Measurements from ENCODE around the gene C19orf73.
A peak's percentile ranks its signal among the peaks of the same experiment; 100 is the strongest.

Gene C19orf73, protein sequence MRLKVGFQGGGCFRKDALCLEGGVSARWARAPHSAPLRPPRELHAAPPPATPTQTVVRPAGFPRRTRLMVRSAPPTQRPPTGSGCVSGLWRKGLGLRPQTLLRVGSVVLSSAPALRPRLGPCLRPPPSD

DNA sequence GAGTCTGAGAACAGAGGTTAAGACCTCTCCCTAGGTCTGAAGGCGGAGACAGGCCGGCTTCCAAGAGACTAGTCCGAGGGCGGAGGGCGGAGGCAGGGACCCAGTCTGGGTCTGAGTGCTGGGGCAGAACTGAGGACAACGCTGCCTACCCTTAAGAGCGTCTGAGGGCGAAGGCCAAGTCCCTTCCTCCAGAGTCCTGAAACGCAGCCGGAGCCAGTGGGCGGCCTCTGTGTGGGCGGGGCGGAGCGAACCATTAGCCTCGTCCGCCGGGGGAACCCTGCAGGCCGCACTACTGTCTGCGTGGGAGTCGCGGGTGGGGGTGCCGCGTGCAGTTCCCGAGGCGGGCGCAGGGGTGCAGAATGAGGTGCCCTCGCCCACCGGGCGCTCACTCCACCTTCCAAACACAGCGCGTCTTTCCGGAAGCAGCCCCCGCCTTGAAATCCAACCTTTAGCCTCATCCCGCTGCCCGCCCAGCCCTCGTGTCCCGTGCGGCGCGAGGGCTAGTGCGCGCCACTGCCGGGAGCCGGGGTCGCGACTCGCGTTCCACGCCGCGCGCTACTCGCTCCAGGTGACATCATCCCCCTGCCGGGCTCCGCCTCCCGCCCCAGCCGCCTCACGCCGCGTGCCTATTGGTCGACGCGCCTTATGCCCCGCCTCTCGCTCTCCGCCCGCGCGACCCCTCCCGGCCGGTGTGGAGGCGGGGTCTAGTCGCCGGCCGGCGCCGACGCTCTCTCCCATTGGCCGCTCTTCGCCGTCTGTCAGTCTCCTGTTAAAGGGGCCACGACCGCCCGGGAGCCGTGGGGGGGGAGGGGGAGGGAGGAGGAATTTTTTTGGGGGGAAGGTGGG is at the start of gene C19orf73:
TSS of gene C19orf73 (minus strand) at position 579 of the 846 bp plus-strand sequence. CDS start at position 458, 121 bp downstream.
- no peaks in the 10 kb centered on the region for H3K36me3 ChIP-seq (ENCODE audit: control insufficient read depth, insufficient read depth, low read length)
- peaks cover 8% of the 10 kb centered on the region for H3K4me1 ChIP-seq (ENCODE audit: control insufficient read depth, insufficient read depth, low read length)
- H3K9ac ChIP-seq (ENCODE audit: low read depth, low read length), result peak within 1 kb of the TSS; percentile 94
- peak within 1 kb of the TSS; percentile 94 for H3K4me3 ChIP-seq (ENCODE audit: low read depth, low read length)
- H3K27me3 ChIP-seq (ENCODE audit: control insufficient read depth, insufficient read depth, low read length), result peaks cover 20% of the 10 kb centered on the region
- H3K9me3 ChIP-seq (ENCODE audit: control insufficient read depth, insufficient read depth, low read length), result no peaks in the 10 kb centered on the region
- H3K27ac ChIP-seq (ENCODE audit: low read depth, low read length), result peak within 1 kb of the TSS; percentile 95

DNA sequence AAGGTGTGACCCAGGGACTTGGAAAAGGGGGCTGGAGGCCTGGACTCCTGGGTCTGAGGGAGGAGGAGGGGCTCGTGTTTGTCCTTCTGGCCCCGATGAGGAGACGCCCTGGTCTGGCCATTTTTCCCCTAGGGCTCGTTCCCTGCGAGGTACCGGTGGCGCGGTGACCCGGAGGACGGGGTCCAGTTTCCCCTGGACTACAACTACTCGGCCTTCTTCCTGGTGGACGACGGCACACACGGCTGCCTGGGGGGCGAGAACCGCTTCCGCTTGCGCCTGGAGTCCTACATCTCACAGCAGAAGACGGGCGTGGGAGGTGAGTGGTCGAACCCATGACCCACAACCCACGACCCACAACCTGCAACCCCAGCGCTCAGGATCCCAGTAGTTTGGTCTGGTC is 49.5 kb upstream of the C19orf73 start:
- Histone ChIP-seq H3K27ac (ENCODE audit: low read depth, low read length) (no peak overlapping the region), H3K9ac (ENCODE audit: low read depth, low read length) (no peak overlapping the region), H3K4me1 (ENCODE audit: control insufficient read depth, insufficient read depth, low read length) (no peaks in the 10 kb centered on the region; the same call in 1 of the 2 replicates), H3K27me3 (ENCODE audit: control insufficient read depth, insufficient read depth, low read length) (no peaks in the 10 kb centered on the region), H3K36me3 (ENCODE audit: control insufficient read depth, insufficient read depth, low read length) (no peaks in the 10 kb centered on the region), H3K4me3 (ENCODE audit: low read depth, low read length) (no peak overlapping the region), H3K9me3 (ENCODE audit: control insufficient read depth, insufficient read depth, low read length) (no peaks in the 10 kb centered on the region)

DNA sequence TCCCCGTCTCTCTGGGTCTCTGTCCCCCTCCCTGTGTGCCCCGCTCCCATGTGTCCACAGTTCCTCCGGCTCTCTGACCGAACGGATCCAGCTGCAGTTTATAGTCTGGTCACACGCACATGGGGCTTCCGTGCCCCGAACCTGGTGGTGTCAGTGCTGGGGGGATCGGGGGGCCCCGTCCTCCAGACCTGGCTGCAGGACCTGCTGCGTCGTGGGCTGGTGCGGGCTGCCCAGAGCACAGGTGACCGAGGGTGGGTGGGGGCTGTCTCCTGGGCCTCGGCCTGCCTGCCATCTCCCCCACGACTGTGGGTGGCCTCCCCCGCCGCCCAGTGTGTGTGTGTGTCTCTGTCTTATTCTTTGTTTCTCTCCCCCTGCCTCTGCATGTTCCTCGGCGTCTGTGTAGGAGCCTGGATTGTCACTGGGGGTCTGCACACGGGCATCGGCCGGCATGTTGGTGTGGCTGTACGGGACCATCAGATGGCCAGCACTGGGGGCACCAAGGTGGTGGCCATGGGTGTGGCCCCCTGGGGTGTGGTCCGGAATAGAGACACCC is 49.0 kb upstream of the C19orf73 start:
- H3K36me3 ChIP-seq (ENCODE audit: control insufficient read depth, insufficient read depth, low read length), result no peaks in the 10 kb centered on the region
- no peaks in the 10 kb centered on the region for H3K27me3 ChIP-seq (ENCODE audit: control insufficient read depth, insufficient read depth, low read length)
- H3K9ac ChIP-seq (ENCODE audit: low read depth, low read length), result no peak overlapping the region

DNA sequence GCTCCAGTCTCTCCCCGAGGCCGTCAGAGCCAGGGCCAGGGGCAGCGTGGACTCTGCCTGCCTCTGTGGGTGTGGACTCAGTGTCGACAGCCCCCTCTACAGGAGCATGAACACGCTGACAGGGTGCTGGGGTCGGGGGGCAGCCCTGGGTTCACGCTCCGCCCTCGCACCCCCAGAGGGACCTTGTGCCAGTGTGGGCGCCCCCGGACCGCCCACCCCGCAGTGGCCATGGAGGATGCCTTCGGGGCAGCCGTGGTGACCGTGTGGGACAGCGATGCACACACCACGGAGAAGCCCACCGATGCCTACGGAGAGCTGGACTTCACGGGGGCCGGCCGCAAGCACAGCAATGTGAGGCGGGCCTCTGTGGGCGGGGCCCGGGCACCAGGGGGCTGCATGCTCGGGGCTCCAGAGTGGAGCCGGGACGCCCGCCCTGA is 46.9 kb upstream of the C19orf73 start:
- peak overlapping the region; percentile 33; the same call in 1 of the 2 replicates for H3K4me3 ChIP-seq (ENCODE audit: low read depth, low read length)
- no peaks in the 10 kb centered on the region; the same call in 1 of the 2 replicates for H3K4me1 ChIP-seq (ENCODE audit: control insufficient read depth, insufficient read depth, low read length)
- H3K27me3 ChIP-seq (ENCODE audit: control insufficient read depth, insufficient read depth, low read length), result no peaks in the 10 kb centered on the region
- H3K27ac ChIP-seq (ENCODE audit: low read depth, low read length), result no peak overlapping the region
- no peak overlapping the region for H3K9ac ChIP-seq (ENCODE audit: low read depth, low read length)
- no peaks in the 10 kb centered on the region for H3K36me3 ChIP-seq (ENCODE audit: control insufficient read depth, insufficient read depth, low read length)
- H3K9me3 ChIP-seq (ENCODE audit: control insufficient read depth, insufficient read depth, low read length), result no peaks in the 10 kb centered on the region

More for the DNA sequence above, 49.0 kb upstream of the C19orf73 start:
- Histone ChIP-seq H3K27ac (ENCODE audit: low read depth, low read length) (no peak overlapping the region), H3K4me3 (ENCODE audit: low read depth, low read length) (no peak overlapping the region), H3K9me3 (ENCODE audit: control insufficient read depth, insufficient read depth, low read length) (no peaks in the 10 kb centered on the region), H3K4me1 (ENCODE audit: control insufficient read depth, insufficient read depth, low read length) (no peaks in the 10 kb centered on the region; the same call in 1 of the 2 replicates)

DNA sequence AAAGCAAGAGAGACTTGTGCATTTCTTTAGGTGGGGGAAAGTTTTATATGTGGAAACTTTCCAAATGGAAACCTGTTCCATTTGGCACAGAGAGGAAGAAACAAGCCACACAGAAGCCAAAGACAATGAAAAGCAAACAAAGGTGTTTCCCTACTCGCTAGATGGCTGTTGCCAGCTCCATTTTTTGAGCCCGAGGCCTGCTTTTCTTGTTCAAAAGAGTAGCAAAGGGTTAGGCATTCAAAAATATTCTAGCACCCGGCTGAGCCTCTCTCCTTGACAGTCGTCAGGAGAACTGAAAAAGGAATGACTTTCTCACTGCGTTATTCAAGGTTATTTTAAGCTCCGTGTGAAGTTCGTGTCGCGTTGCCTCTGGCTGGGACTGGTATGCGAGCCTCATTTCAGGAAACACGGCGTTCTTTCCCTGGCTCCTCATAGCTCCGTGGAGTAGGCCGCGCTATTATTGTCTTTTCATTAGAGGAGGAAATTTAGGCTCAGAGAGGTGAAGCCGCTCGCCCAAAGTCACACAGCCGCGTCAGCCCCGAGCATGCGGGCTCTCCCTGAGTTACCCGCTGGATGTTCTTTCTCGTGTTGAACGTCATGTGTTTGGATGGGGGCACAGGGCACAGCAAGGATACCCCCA is 46.3 kb upstream of the C19orf73 start:
- H3K27ac ChIP-seq (ENCODE audit: low read depth, low read length), result no peak overlapping the region
- H3K9ac ChIP-seq (ENCODE audit: low read depth, low read length), result no peak overlapping the region
- H3K27me3 ChIP-seq (ENCODE audit: control insufficient read depth, insufficient read depth, low read length), result no peaks in the 10 kb centered on the region
- no peaks in the 10 kb centered on the region; the same call in 1 of the 2 replicates for H3K4me1 ChIP-seq (ENCODE audit: control insufficient read depth, insufficient read depth, low read length)
- H3K9me3 ChIP-seq (ENCODE audit: control insufficient read depth, insufficient read depth, low read length), result no peaks in the 10 kb centered on the region
- H3K36me3 ChIP-seq (ENCODE audit: control insufficient read depth, insufficient read depth, low read length), result no peaks in the 10 kb centered on the region
- H3K4me3 ChIP-seq (ENCODE audit: low read depth, low read length), result no peak overlapping the region

DNA sequence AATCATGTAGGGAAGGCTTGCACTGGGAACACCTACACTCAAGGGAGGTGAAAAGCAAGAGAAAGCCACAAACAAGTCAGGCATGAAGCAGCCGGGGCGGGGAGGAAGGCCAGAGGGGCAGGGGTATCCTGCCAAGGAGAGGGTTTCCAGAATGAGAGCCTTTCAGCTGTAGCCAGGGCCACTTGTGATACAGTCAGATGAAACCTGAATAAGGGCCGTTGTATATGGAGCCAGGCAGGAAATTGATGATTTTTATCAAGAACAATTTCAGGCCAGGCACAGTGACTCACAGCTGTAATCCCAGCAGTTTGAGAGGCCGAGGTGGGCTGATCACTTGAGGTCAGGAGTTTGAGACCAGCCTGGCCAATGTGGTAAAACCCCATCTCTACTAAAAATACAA is 43.0 kb upstream of the C19orf73 start:
- Histone ChIP-seq H3K27ac (ENCODE audit: low read depth, low read length) (no peak overlapping the region), H3K4me1 (ENCODE audit: control insufficient read depth, insufficient read depth, low read length) (no peaks in the 10 kb centered on the region; the same call in 1 of the 2 replicates), H3K9ac (ENCODE audit: low read depth, low read length) (no peak overlapping the region), H3K4me3 (ENCODE audit: low read depth, low read length) (no peak overlapping the region), H3K36me3 (ENCODE audit: control insufficient read depth, insufficient read depth, low read length) (no peaks in the 10 kb centered on the region), H3K27me3 (ENCODE audit: control insufficient read depth, insufficient read depth, low read length) (peaks cover 5% of the 10 kb centered on the region; the same call in 1 of the 2 replicates), H3K9me3 (ENCODE audit: control insufficient read depth, insufficient read depth, low read length) (no peaks in the 10 kb centered on the region)

DNA sequence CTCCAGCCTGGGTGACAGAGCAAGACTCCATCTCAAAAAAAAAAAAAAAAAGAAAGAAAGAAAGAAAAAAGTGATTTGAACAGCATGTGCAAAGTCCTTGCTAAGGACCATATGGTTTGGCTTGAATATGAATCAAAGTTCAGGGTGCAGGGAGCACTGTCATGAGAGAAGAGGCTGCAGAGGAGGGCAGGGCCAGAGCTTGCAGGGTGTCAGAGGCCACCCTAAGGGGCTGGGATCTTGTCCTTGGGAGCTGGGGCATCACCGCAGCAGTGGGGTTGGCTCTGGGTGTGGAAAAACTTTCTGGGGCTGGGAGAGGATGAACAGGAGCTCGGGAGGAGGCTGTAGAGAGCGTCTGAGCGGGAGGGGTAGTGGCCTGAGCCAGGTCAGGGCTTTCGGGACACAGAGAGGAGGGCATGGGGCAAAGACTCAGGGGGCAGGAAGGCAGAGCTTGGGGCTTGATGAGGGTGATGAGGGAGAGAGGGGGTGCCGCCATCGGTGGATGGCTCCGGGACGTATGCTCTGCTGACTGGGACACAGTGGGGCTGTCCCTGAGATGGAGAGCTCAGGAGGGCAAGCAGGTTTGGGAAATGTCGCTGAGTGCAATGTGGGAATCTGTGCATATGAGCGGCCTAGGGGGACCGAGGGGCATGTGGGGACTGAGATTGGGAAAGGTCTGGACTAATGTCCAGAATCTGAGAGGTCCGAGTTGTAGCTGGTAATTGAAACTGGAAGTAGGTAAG is 41.7 kb upstream of the C19orf73 start:
- no peak overlapping the region for H3K9ac ChIP-seq (ENCODE audit: low read depth, low read length)
- no peaks in the 10 kb centered on the region for H3K9me3 ChIP-seq (ENCODE audit: control insufficient read depth, insufficient read depth, low read length)
- peaks cover 11% of the 10 kb centered on the region; the same call in 1 of the 2 replicates for H3K27me3 ChIP-seq (ENCODE audit: control insufficient read depth, insufficient read depth, low read length)
- H3K36me3 ChIP-seq (ENCODE audit: control insufficient read depth, insufficient read depth, low read length), result no peaks in the 10 kb centered on the region
- peaks cover 6% of the 10 kb centered on the region; the same call in 1 of the 2 replicates for H3K4me1 ChIP-seq (ENCODE audit: control insufficient read depth, insufficient read depth, low read length)
- no peak overlapping the region for H3K27ac ChIP-seq (ENCODE audit: low read depth, low read length)
- no peak overlapping the region for H3K4me3 ChIP-seq (ENCODE audit: low read depth, low read length)

DNA sequence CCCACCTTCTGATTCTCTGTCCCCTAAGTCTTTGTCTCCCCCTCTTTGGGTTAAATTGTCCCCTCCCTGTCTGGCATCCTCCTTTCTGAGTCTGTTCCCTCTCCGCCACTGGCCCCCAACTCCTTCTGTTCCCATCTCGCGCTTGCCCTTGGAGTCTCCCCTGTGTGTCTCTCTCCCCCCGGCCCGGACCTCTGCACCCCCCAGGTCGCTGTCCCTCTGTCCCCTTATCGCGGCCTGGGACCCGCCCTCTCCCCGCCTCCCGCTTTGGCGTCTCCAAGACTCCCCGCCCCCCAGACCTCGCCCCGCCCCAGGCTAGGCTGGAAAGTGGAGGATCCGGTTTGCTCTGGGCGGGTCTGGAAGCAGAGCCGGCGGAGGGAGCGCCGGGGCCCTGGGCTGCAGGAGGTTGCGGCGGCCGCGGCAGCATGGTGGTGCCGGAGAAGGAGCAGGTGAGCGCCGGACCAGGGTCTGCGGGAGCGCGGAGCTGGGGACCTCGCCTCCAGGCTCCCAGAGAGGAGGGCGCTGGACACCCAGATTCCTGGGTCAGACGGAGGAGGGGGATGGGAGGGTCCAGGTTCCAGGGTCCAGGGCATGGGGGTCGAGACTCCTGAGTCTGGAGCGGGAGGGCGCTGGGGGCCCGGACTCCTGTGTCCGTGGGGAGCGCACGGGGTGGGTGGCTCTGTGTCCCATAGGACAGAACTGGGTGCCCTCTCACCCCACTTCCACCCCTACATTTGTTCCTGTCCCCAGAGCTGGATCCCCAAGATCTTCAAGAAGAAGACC is 38.7 kb upstream of the C19orf73 start, which contains the start of gene TRPM4:
TSS of gene TRPM4 (plus strand) at position 348 of the 780 bp plus-strand sequence. CDS start at position 423, 75 bp downstream.
- H3K9me3 ChIP-seq (ENCODE audit: control insufficient read depth, insufficient read depth, low read length), result no peaks in the 10 kb centered on the region
- H3K27me3 ChIP-seq (ENCODE audit: control insufficient read depth, insufficient read depth, low read length), result peaks cover 26% of the 10 kb centered on the region
- H3K4me1 ChIP-seq (ENCODE audit: control insufficient read depth, insufficient read depth, low read length), result peaks cover 9% of the 10 kb centered on the region; the same call in 1 of the 2 replicates
- peak within 1 kb of the TSS; percentile 82 for H3K4me3 ChIP-seq (ENCODE audit: low read depth, low read length)
- H3K36me3 ChIP-seq (ENCODE audit: control insufficient read depth, insufficient read depth, low read length), result no peaks in the 10 kb centered on the region
- peak within 1 kb of the TSS; percentile 64 for H3K27ac ChIP-seq (ENCODE audit: low read depth, low read length)
- H3K9ac ChIP-seq (ENCODE audit: low read depth, low read length), result peak within 1 kb of the TSS; percentile 73

DNA sequence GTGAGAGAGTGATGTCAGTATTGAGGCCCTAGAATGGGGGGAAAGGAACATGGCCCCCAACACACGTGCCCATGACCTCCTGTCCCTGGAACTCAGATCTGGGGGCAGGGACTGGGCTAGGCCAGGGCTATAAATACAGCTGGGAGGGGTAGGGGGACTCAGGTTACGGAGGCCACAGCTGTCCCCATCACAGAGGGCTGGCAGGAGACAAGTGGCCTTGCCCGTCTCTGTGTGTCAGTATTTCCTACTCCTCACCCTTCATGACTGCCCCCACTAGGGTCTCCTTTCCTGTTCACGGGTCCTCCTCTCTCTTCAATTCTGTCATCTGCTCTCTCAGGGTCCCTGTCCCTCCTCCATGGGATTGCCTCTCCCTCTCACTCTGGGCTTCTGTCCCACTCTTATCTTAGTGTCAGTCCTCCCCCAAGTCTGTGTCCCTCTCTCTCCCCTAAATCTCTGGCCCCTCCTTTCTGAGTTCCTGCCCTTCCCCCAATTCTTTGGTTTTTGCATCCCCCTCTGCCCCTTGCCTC is 36.9 kb upstream of the C19orf73 start:
- Histone ChIP-seq H3K4me3 (ENCODE audit: low read depth, low read length) (no peak overlapping the region), H3K27ac (ENCODE audit: low read depth, low read length) (no peak overlapping the region)

More for the DNA sequence above, 36.9 kb upstream of the C19orf73 start:
- H3K27me3 ChIP-seq (ENCODE audit: control insufficient read depth, insufficient read depth, low read length), result peaks cover 26% of the 10 kb centered on the region
- H3K4me1 ChIP-seq (ENCODE audit: control insufficient read depth, insufficient read depth, low read length), result peaks cover 14% of the 10 kb centered on the region; the same call in 1 of the 2 replicates
- H3K9ac ChIP-seq (ENCODE audit: low read depth, low read length), result no peak overlapping the region
- no peaks in the 10 kb centered on the region for H3K9me3 ChIP-seq (ENCODE audit: control insufficient read depth, insufficient read depth, low read length)
- no peaks in the 10 kb centered on the region for H3K36me3 ChIP-seq (ENCODE audit: control insufficient read depth, insufficient read depth, low read length)
